H1 (cell line): ENCODE measurements around the gene ZNF777. TPM values are rescaled to one million over a fixed set of nuclear protein-coding genes. Genes with fewer than 3 reads are reported as not detected.

ENCODE experiments used
- CTCF ChIA-PET: fragments of 300-600 bp; sonication (Branson Sonifier 250); formaldehyde crosslinking; loops from one replicate; lab custom pipeline; 2021; ENCODE audit not compliant: partially characterized antibody; lab: Charles Lee
- POLR2A ChIA-PET: fragments of 300-600 bp; sonication (Branson Sonifier 250); formaldehyde crosslinking; loops from one replicate; lab custom pipeline; 2021; ENCODE audit warnings: inconsistent platforms; ENCODE audit not compliant: partially characterized antibody; lab: Charles Lee
- DNase-seq, 2 experiments: peaks; one replicate each; pipeline versions ENCODE4 v3.0.0 to v3.0.0-alpha.2; 2010 to 2022; ENCODE audit warnings: low spot score in 2 of 2, low read depth in 1 of 2, mixed read lengths in 1 of 2
- FAIRE-seq: peaks from 2 replicates; lab custom pipeline; 2011; peaks lifted over from hg19 to GRCh38; lab: Jason Lieb, UNC
- H2AFZ ChIP-seq: 2 replicates; pipeline ENCODE4 v1.8.1; 2012; ENCODE audit warnings: low read length, inconsistent platforms
- H2AK5ac ChIP-seq: 2 replicates; pipeline ENCODE4 v1.6.1; 2013; ENCODE audit warnings: low read depth, low read length
- H2BK120ac ChIP-seq: replicated peaks from 2 replicates; pipeline ENCODE3; 2013; ENCODE audit warnings: low read depth, low read length, inconsistent platforms
- H2BK12ac ChIP-seq: 2 replicates; pipeline ENCODE4 v1.6.1; 2013; ENCODE audit warnings: low read depth, low read length
- H2BK15ac ChIP-seq: 2 replicates; pipeline ENCODE4 v1.6.1; 2013; ENCODE audit warnings: low read length
- H2BK20ac ChIP-seq: 2 replicates; pipeline ENCODE4 v1.6.1; 2013; ENCODE audit warnings: low read length
- H2BK5ac ChIP-seq: 2 replicates; pipeline ENCODE4 v1.6.1; 2013; ENCODE audit warnings: low read depth, low read length
- H3K14ac ChIP-seq: 2 replicates; pipeline ENCODE4 v1.6.1; 2013; ENCODE audit warnings: inconsistent platforms; ENCODE audit not compliant: insufficient read length
- H3K18ac ChIP-seq: 2 replicates; pipeline ENCODE4 v1.6.1; 2013; ENCODE audit warnings: low read length; ENCODE audit errors: extremely low read depth
- H3K23ac ChIP-seq: 2 replicates; pipeline ENCODE4 v1.6.1; 2013; ENCODE audit warnings: inconsistent platforms; ENCODE audit not compliant: insufficient read length
- H3K23me2 ChIP-seq: 2 replicates; pipeline ENCODE4 v1.6.1; 2013; ENCODE audit warnings: low read depth, low read length
- H3K27ac ChIP-seq: 2 replicates; pipeline ENCODE4 v1.6.1; 2011; ENCODE audit warnings: low read depth, low read length, inconsistent platforms
- H3K27me3 ChIP-seq, 4 experiments: replicated peaks in 1 of 4; 1 replicate in 1 of 4; 2 replicates in 3 of 4; pipeline versions ENCODE4 v1.6.1 to v1.8.1; 2011 to 2013; ENCODE audit warnings: low read length in 3 of 4, mild to moderate bottlenecking in 3 of 4, inconsistent platforms in 2 of 4, mixed read lengths in 2 of 4, moderate library complexity in 1 of 4; ENCODE audit not compliant: control insufficient read depth in 3 of 4, insufficient read depth in 3 of 4; ENCODE audit errors: extremely low read depth in 1 of 4
- H3K36me3 ChIP-seq, 4 experiments: 2 replicates each; pipeline versions ENCODE4 v1.6.1 to v1.8.1; 2011 to 2013; ENCODE audit warnings: mild to moderate bottlenecking in 4 of 4, low read length in 3 of 4, moderate library complexity in 2 of 4, control low read depth in 1 of 4, inconsistent platforms in 1 of 4; ENCODE audit not compliant: insufficient read depth in 4 of 4, control insufficient read depth in 2 of 4
- H3K4ac ChIP-seq: replicated peaks from 2 replicates; pipeline ENCODE3; 2013; ENCODE audit warnings: low read length, low read depth, mixed read lengths, inconsistent platforms; ENCODE audit not compliant: insufficient read length
- H3K4me1 ChIP-seq, 4 experiments: replicated peaks in 1 of 4; 1 replicate in 1 of 4; 2 replicates in 3 of 4; pipeline versions ENCODE4 v1.6.1 to v1.8.1; 2011 to 2013; ENCODE audit warnings: low read length in 3 of 4, inconsistent platforms in 2 of 4, mixed read lengths in 1 of 4; ENCODE audit not compliant: insufficient read depth in 4 of 4, control insufficient read depth in 3 of 4
- H3K4me2 ChIP-seq, 2 experiments: 2 replicates each; pipeline versions ENCODE4 v1.6.1 to v1.8.1; 2011 to 2013; ENCODE audit warnings: low read depth in 2 of 2, low read length in 2 of 2, control low read depth in 1 of 2, inconsistent platforms in 1 of 2, mild to moderate bottlenecking in 1 of 2; ENCODE audit not compliant: insufficient read depth in 1 of 2
- H3K4me3 ChIP-seq, 4 experiments: fragments of 200-600, 300-600 bp in 1 of 4; sonication (generic), shearing (Covaris generic), sonication (Bioruptor Twin) in 1 of 4; 2 replicates each; pipeline versions ENCODE4 v1.5.1 to v1.8.1; 2011 to 2016; ENCODE audit warnings: low read length in 4 of 4, low read depth in 3 of 4, control low read depth in 2 of 4, inconsistent platforms in 2 of 4, mild to moderate bottlenecking in 2 of 4, mixed read lengths in 1 of 4, moderate library complexity in 1 of 4; ENCODE audit not compliant: insufficient read depth in 2 of 4; ENCODE audit errors: extremely low read depth in 1 of 4
- H3K56ac ChIP-seq: replicated peaks from 2 replicates; pipeline ENCODE3; 2013; ENCODE audit warnings: low read depth, mild to moderate bottlenecking, mixed read lengths, low read length, inconsistent platforms; ENCODE audit not compliant: insufficient read length
- H3K79me1 ChIP-seq: 2 replicates; pipeline ENCODE4 v1.6.1; 2013; ENCODE audit warnings: low read depth, low read length, control low read depth
- H3K79me2 ChIP-seq, 2 experiments: 2 replicates each; pipeline versions ENCODE4 v1.6.1 to v1.8.1; 2012 to 2013; ENCODE audit warnings: low read length in 2 of 2, mild to moderate bottlenecking in 2 of 2, inconsistent platforms in 1 of 2; ENCODE audit not compliant: insufficient read depth in 2 of 2, control insufficient read depth in 1 of 2
- H3K9ac ChIP-seq, 4 experiments: replicated peaks in 1 of 4; 1 replicate in 1 of 4; 2 replicates in 3 of 4; pipeline versions ENCODE4 v1.6.1 to v1.8.1; 2011 to 2013; ENCODE audit warnings: low read depth in 3 of 4, low read length in 3 of 4, control low read depth in 2 of 4, mild to moderate bottlenecking in 2 of 4, moderate library complexity in 2 of 4, inconsistent platforms in 1 of 4; ENCODE audit errors: extremely low read depth in 1 of 4
- H3K9me3 ChIP-seq, 2 experiments: 2 replicates each; pipeline versions ENCODE4 v1.6.1 to v1.8.1; 2012 to 2013; ENCODE audit warnings: mild to moderate bottlenecking in 2 of 2, moderate library complexity in 2 of 2, control low read depth in 1 of 2, inconsistent platforms in 1 of 2, low read depth in 1 of 2, low read length in 1 of 2, mixed read lengths in 1 of 2; ENCODE audit not compliant: insufficient read depth in 2 of 2
- H4K20me1 ChIP-seq, 2 experiments: replicated peaks in 1 of 2; 2 replicates each; pipeline versions ENCODE3 to v1.8.1; 2011 to 2013; ENCODE audit warnings: inconsistent platforms in 2 of 2, low read length in 2 of 2, mild to moderate bottlenecking in 1 of 2; ENCODE audit not compliant: insufficient read depth in 2 of 2, control insufficient read depth in 1 of 2
- H4K5ac ChIP-seq: 2 replicates; pipeline ENCODE4 v1.6.1; 2013; ENCODE audit warnings: low read length, low read depth, mixed read lengths, inconsistent platforms; ENCODE audit not compliant: insufficient read length
- H4K8ac ChIP-seq: 2 replicates; pipeline ENCODE4 v1.8.0; 2013; ENCODE audit warnings: mild to moderate bottlenecking, moderate library complexity, low read length, inconsistent platforms; ENCODE audit not compliant: insufficient read depth; ENCODE audit errors: extremely low read depth
- H4K91ac ChIP-seq: replicated peaks from 2 replicates; pipeline ENCODE3; 2013; ENCODE audit warnings: low read length, mixed read lengths, inconsistent platforms; ENCODE audit not compliant: insufficient read length
- WGBS, 2 experiments: shearing (Covaris generic) in 1 of 2; methylation state at CpG; one replicate each; pipeline versions ENCODE4 v1.1.6 to v1.1.7; 2013 to 2015; ENCODE audit warnings: low lambda C conversion rate in 2 of 2, mixed read lengths in 2 of 2, inconsistent platforms in 1 of 2, low coverage in 1 of 2, missing lambda C conversion rate in 1 of 2; ENCODE audit not compliant: insufficient replicate concordance in 2 of 2, insufficient coverage in 1 of 2, insufficient read length in 1 of 2; ENCODE audit errors: extremely low coverage in 1 of 2, missing lambda C conversion rate in 1 of 2; 5-methylcytosine and 5-hydroxymethylcytosine counted together
- polyA plus RNA-seq, 7 experiments: library from polyadenylated mRNA; depleted of rRNA in 3 of 7; stranded (reverse) in 5 of 7; unstranded in 2 of 7; fragments of >200 nt in 5 of 7; fragments of 200-250 nt in 2 of 7; gene quantifications; 1 replicate in 5 of 7; 2 replicates in 1 of 7; 4 replicates in 1 of 7; pipeline versions ENCODE4 v1.2.1 to v1.2.3, GENCODE V29; 2011 to 2013; ENCODE audit warnings: missing spikeins in 2 of 7, mixed read lengths in 2 of 7
- total RNA-seq: library from RNA; stranded (reverse); fragmentation: NEBNext Ultra II Directional; extraction: Animal tissue kit (Norgen Biotek cat#: 25700); gene quantifications from 2 replicates; pipeline ENCODE4 v1.2.1, GENCODE V29; 2021

ZNF777 gene
- total and polyA plus RNA-seq, 2 of the 8 experiments (the other 6 are each of a cell fraction or from before 2014, with no cell fraction given): 8.0 to 10.1 TPM

DNA sequence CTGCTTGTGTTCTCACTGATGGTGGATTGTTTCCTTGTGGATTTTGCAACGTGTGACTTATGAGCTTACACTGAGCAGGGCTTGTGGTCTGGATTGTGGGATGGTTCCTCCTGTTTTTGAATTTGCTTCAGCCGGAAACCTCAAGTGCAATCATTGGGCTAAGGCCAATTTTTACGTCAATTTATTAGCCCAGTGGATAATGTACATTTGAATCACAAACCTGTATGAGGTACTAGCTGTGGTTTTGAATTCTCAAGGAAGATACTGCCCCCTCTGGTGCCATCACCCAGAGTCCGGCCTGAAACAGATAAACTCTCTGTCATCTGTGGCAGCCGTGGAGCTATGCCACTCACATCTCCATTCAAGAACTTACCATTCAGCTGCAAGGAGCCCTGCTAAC is 7.3 kb upstream of the ZNF777 start:
- Histone ChIP-seq H4K20me1 (no peaks in the 10 kb centered on the region), H3K9ac (no peak overlapping the region), H2BK15ac (no peak overlapping the region), H2AK5ac (no peak overlapping the region), H3K27me3 (no peaks in the 10 kb centered on the region; a peak in 1 of 7 replicates), H3K23me2 (no peaks in the 10 kb centered on the region), H2BK12ac (no peak overlapping the region), H3K23ac (no peak overlapping the region), H3K27ac (no peak overlapping the region), H3K4me3 (no peak overlapping the region), H3K79me1 (no peaks in the 10 kb centered on the region), H2BK20ac (no peak overlapping the region), H4K5ac (no peak overlapping the region), H4K91ac (no peak overlapping the region), H2BK120ac (no peak overlapping the region), H3K14ac (no peak overlapping the region), H4K8ac (no peak overlapping the region), H3K18ac (no peak overlapping the region), H3K79me2 (no peaks in the 10 kb centered on the region), H3K4me2 (no peak overlapping the region), H3K4me1 (no peaks in the 10 kb centered on the region), H3K56ac (no peak overlapping the region), H3K9me3 (no peaks in the 10 kb centered on the region), H2BK5ac (no peak overlapping the region), H3K36me3 (peaks cover 0 to 4% (median under 1%) of the 10 kb centered on the region in 4 experiments; a peak in 4 of 8 replicates), H2AFZ (no peak overlapping the region), H3K4ac (no peak overlapping the region)
- no peak for FAIRE-seq
- POLR2A ChIA-PET: interaction anchor here (0.7 to 1.5 kb wide), 4 partner anchors 8 to 14 kb away, joined by 3 to 5 read pairs (median 3); no protein-coding TSS in a partner anchor
- DNase-seq: no peak
- WGBS, 2 experiments: 89% methylated on average over 5 of the region's 5 CpGs; no CpG with 5 or more reads in 1 of the 2 experiments
- CTCF ChIA-PET: interaction anchor here (1.0 to 1.5 kb wide), 4 partner anchors 11 to 61 kb away, joined by 3 to 4 read pairs (median 4); no protein-coding TSS in a partner anchor
